Upper lobe of right lung (tissue), 1 donor: ENCODE data around the gene ARMC9. TPM values are rescaled to one million over a fixed set of nuclear protein-coding genes. Genes with fewer than 3 reads are reported as not detected.

ENCODE experiments used
- ATAC-seq: fragments of 200-7000 bp; cut with Tn5 transposase; one replicate; pipeline ENCODE4 v1.9.1; 2020; ENCODE audit warnings: mild to moderate bottlenecking, moderate library complexity
- DNase-seq: peaks from one replicate; pipeline ENCODE4 v3.0.0-alpha.2; 2020
- H3K27ac ChIP-seq: fragments of 200-600 bp; one replicate; pipeline ENCODE4 v1.8.0; 2022
- H3K27me3 ChIP-seq: fragments of 200-600 bp; one replicate; pipeline ENCODE4 v1.8.0; 2022; ENCODE audit warnings: mild to moderate bottlenecking
- H3K36me3 ChIP-seq: fragments of 200-600 bp; one replicate; pipeline ENCODE4 v1.8.0; 2022
- H3K4me1 ChIP-seq: fragments of 200-600 bp; one replicate; pipeline ENCODE4 v1.8.0; 2022
- H3K4me3 ChIP-seq: fragments of 200-600 bp; one replicate; pipeline ENCODE4 v1.8.0; 2022; ENCODE audit warnings: mild to moderate bottlenecking
- H3K9me3 ChIP-seq: fragments of 200-600 bp; one replicate; pipeline ENCODE4 v1.8.0; 2022
- intact Hi-C: fragments of 100-400 bp; cut with DNase I; formaldehyde crosslinking; loops from one replicate; pipeline ENCODE4 v1.11.0; 2022
- total RNA-seq: library from RNA; stranded (reverse); fragmentation: NEBNext Ultra II Directional; extraction: Animal tissue kit (Norgen Biotek cat#: 25700); gene quantifications from one replicate; pipeline ENCODE4 v1.2.1, GENCODE V29; 2021
- TF ChIP-seq, protein P1 (sequence below): fragments of 200-600 bp; IDR thresholded peaks from one replicate; pipeline ENCODE4 v1.8.0; 2022; ENCODE audit warnings: antibody characterized with exemption
- donor health status: DM: no; HTN: yes; CAD: no; lungs with severe emphysema.

ARMC9 gene
- total RNA-seq, 1 donor from 2014 or later: 37.1 TPM

DNA sequence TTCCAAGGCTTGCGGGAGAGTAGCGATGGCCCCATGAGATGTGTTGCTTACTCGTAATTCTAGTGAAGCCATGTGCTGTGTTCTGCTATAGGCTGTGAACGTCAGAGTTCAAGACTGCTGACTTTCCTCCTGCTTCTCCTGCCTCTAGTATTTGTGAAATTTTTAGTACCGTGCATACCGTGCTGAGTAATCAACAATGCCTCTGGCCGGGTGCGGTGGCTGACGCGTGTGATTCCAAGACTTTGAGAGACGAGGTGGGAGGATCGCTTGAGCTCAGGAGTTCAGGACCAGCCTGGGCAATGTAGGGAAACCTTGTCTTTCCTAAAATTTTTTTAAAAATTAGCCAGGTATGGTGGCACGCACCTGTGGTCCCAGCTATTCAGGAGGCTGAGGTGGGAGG is 137.2 kb downstream of the ARMC9 start:
- no peaks in the 10 kb centered on the region for H3K4me1 ChIP-seq
- H3K36me3 ChIP-seq: no peaks in the 10 kb centered on the region
- H3K27ac ChIP-seq: no peak overlapping the region
- no peaks in the 10 kb centered on the region for H3K9me3 ChIP-seq
- no peak overlapping the region for H3K4me3 ChIP-seq
- intact Hi-C loops: no loop called here
- TF ChIP-seq, protein P1, sequence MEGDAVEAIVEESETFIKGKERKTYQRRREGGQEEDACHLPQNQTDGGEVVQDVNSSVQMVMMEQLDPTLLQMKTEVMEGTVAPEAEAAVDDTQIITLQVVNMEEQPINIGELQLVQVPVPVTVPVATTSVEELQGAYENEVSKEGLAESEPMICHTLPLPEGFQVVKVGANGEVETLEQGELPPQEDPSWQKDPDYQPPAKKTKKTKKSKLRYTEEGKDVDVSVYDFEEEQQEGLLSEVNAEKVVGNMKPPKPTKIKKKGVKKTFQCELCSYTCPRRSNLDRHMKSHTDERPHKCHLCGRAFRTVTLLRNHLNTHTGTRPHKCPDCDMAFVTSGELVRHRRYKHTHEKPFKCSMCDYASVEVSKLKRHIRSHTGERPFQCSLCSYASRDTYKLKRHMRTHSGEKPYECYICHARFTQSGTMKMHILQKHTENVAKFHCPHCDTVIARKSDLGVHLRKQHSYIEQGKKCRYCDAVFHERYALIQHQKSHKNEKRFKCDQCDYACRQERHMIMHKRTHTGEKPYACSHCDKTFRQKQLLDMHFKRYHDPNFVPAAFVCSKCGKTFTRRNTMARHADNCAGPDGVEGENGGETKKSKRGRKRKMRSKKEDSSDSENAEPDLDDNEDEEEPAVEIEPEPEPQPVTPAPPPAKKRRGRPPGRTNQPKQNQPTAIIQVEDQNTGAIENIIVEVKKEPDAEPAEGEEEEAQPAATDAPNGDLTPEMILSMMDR: no peak
- no peak for DNase-seq
- ATAC-seq: no peak
- no peaks in the 10 kb centered on the region for H3K27me3 ChIP-seq

DNA sequence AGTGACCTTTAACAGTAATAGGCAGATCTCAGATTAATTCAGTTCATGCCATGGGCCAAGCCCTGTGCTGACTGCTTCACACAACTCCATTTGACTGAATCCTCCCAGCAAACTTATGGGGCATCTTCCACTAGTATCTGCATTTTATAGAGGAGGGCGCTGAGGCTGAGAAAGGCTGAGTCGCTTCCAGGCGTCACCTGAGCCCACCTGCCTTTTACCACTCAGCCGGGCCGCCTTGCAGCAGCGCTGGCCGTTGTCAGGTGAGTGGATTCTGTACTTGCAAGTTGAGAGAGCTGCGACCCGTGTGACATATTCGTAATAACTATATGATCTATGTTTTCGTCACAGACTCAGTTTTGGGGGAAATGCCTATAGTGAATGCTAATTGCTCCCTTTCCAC is 137.8 kb downstream of the ARMC9 start:
- no peak for DNase-seq
- H3K36me3 ChIP-seq: no peaks in the 10 kb centered on the region
- intact Hi-C loops: no loop called here

DNA sequence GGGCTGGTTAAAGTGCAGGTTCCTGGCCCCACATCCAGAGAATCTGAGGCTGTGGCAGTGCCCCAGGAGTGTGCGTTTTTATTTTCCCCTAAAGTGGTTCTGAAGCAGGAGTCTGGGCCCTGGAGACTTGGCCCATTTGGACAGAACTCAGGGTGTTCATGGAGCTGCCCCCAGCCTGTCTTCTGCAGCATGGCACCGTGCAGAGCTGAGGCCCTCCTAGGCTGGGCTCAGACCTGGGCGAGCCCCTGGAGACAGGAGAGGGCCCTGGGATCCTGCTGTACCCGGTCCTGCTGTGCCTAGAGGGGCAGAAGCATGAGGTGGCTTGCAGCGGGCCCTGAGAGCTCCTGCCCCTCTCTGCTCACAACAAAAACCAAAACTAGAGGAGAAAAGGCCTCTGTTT is 138.3 kb downstream of the ARMC9 start:
- ATAC-seq: no peak
- H3K27me3 ChIP-seq: no peaks in the 10 kb centered on the region

More for the DNA sequence above, 137.8 kb downstream of the ARMC9 start:
- H3K27ac ChIP-seq: no peak overlapping the region
- no peaks in the 10 kb centered on the region for H3K9me3 ChIP-seq
- H3K4me3 ChIP-seq: no peak overlapping the region
- no peaks in the 10 kb centered on the region for H3K27me3 ChIP-seq
- TF ChIP-seq, protein P1: no peak
- H3K4me1 ChIP-seq: no peaks in the 10 kb centered on the region
- ATAC-seq: no peak

DNA sequence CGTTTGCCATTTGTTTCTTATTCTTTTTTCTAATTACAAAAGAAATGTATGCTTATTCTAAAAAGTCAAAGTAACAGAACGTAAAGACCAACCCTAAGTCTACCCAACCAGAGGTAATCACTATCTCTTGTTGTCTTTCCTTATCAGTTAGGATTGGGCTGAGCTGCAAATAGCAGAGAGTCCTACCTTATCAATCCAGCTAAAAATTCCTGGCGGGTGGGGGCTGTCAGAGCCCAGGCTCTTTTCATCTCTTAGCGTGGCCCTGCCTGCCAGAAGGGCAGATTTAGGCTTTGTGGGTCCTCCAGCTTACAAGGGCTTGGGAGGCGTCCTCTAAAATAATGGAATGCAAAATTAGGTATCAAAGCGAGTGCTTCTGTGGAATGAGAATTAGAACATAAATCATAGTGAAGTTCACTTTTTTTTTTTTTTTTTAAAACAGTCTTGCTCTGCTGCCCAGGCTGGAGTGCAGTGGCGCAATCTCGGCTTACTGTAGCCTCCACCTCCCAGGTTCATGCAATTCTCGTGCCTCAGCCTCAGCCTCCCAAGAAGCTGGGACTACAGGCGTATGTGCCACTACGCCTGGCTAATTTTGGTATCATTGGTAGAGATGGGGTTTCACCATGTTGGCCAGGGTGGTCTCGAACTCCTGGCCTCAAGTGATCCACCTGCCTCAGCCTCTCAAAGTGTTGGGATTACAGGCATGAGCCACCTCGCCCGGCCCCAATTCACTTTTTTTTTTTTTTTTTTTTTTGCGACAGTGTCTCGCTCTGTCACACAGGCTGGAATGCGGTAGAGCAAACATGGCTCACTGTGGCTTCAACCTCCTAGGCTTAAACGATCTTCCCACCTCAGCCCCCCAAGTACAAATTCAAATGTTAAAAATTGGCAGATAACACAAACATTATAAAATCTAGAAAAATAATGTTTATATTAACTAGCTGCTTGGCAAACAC is 139.7 kb downstream of the ARMC9 start:
- H3K9me3 ChIP-seq: no peaks in the 10 kb centered on the region
- H3K4me3 ChIP-seq: no peak overlapping the region
- no peaks in the 10 kb centered on the region for H3K36me3 ChIP-seq
- intact Hi-C loops: no loop called here
- TF ChIP-seq, protein P1: no peak
- no peaks in the 10 kb centered on the region for H3K27me3 ChIP-seq
- H3K4me1 ChIP-seq: no peaks in the 10 kb centered on the region
- H3K27ac ChIP-seq: no peak overlapping the region
- DNase-seq (no peak), ATAC-seq (no peak)

More for the DNA sequence above, 138.3 kb downstream of the ARMC9 start:
- Histone ChIP-seq H3K9me3 (no peaks in the 10 kb centered on the region), H3K4me3 (no peak overlapping the region), H3K4me1 (no peaks in the 10 kb centered on the region), H3K27ac (no peak overlapping the region), H3K36me3 (no peaks in the 10 kb centered on the region)
- intact Hi-C loops: no loop called here
- DNase-seq: no peak
- TF ChIP-seq, protein P1: no peak

DNA sequence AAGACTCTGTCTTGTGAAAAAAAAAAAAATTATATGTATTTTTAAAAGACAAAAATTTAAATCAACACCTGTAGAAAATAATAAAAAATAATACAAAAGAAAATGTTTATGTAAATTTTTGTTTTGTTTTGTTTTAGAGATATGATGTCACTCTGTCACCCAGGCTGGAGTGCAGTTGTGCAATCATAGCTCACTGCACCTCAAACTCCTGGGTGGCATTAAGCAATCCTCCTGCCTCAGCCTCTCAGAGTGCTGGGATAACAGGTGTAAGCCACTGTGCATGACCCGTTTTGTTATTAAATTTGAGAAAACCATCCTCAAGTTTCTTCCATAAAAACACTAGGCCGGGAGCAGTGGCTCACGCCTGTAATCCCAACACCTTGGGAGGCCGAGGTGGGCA is 140.9 kb downstream of the ARMC9 start:
- no peak for DNase-seq
- Histone ChIP-seq H3K27ac (no peak overlapping the region), H3K27me3 (no peaks in the 10 kb centered on the region), H3K4me3 (no peak overlapping the region), H3K4me1 (no peaks in the 10 kb centered on the region), H3K9me3 (no peaks in the 10 kb centered on the region), H3K36me3 (no peaks in the 10 kb centered on the region)
- TF ChIP-seq, protein P1: no peak
- intact Hi-C loops: no loop called here
- no peak for ATAC-seq
